HG02852 (cell line): ENCODE data around the gene MAST3.

Source experiments
- ATAC-seq: cut with Tn5 transposase; IDR thresholded peaks from one replicate; pipeline ENCODE4 v1.9.1; 2021; ENCODE audit warnings: mild to moderate bottlenecking, moderate library complexity; ENCODE audit not compliant: unreplicated experiment

The MAST3 gene

GRCh38 chr19:18109733-18110608 is 12.4 kb downstream of the MAST3 start:
- no peak for ATAC-seq

GRCh38 chr19:18110609-18111232 is 13.1 kb downstream of the MAST3 start:
- ATAC-seq: no peak

- no peak for ATAC-seq
Measured at GRCh38 chr19:18112989-18113478, 15.5 kb downstream of the MAST3 start.

- ATAC-seq: no peak
Measured at GRCh38 chr19:18113827-18114226, 16.2 kb downstream of the MAST3 start.

GRCh38 chr19:18114483-18114882 is 16.9 kb downstream of the MAST3 start:
- ATAC-seq: no peak

- ATAC-seq: no peak
Measured at GRCh38 chr19:18117364-18117691, 19.8 kb downstream of the MAST3 start.

GRCh38 chr19:18117692-18118378 is 20.3 kb downstream of the MAST3 start:
- peak; percentile 72 for ATAC-seq

- ATAC-seq: peak; percentile 9
Measured at GRCh38 chr19:18118420-18119012, 20.9 kb downstream of the MAST3 start.

GRCh38 chr19:18119013-18119716 is 21.6 kb downstream of the MAST3 start:
- no peak for ATAC-seq

GRCh38 chr19:18119717-18120105 is 22.1 kb downstream of the MAST3 start:
- no peak for ATAC-seq

GRCh38 chr19:18120127-18120526 is 22.5 kb downstream of the MAST3 start:
- ATAC-seq: no peak

- ATAC-seq: no peak
Measured at GRCh38 chr19:18121166-18121565, 23.6 kb downstream of the MAST3 start.

GRCh38 chr19:18122424-18122823 is 24.8 kb downstream of the MAST3 start:
- ATAC-seq: no peak

- ATAC-seq: no peak
Measured at GRCh38 chr19:18122860-18123795, 25.6 kb downstream of the MAST3 start.

- no peak for ATAC-seq
Measured at GRCh38 chr19:18123819-18124218, 26.2 kb downstream of the MAST3 start.

GRCh38 chr19:18126097-18126496 is 28.5 kb downstream of the MAST3 start:
- no peak for ATAC-seq

GRCh38 chr19:18128044-18128443 is 30.5 kb downstream of the MAST3 start:
- ATAC-seq: no peak

- no peak for ATAC-seq
Measured at GRCh38 chr19:18128805-18129204, 31.2 kb downstream of the MAST3 start.

- ATAC-seq: no peak
Measured at GRCh38 chr19:18130523-18131242, 33.1 kb downstream of the MAST3 start.
